ENCODE results near the gene CHRNB4.

DNA sequence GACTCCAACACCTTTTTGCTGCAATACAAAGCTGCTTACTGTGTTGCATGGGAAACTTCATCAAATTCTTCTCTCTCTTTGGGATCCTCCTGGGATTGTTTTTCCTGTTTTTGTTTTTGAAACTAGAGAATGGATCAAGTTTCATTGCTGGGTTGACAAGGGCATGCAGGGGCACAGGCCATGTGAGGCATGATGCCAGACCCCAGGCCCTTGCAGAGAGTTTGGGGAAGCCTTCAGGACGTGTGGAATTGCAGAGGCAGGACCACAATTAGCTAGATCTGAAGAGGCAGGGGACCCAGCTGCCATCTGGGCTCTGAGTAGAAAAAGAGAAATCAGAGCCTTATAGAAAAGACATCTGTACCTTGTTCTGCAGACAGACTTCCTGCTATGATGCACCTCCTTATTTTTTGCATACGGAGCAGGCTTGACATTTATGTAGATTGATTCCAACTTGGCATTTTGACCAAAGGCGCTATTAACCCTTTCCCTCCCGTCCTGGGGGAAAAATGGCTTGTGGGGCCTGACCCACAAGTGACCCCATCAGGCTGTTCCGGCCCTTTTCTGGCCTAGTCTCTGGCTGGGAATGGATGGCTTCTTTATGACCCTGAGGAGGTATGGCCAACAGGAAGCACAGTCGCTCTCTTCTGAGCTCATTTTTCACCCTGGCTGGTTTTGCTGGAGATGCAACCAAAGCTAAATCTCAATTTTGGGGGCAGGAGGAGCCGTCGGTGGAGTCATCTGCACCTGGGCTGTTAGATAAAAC lies 44.3 kb upstream of the CHRNB4 start:
- TF ChIP-seq POLR2A (IDR thresholded peaks at IDR 0.05), result no peak
- TF ChIP-seq, protein P1, sequence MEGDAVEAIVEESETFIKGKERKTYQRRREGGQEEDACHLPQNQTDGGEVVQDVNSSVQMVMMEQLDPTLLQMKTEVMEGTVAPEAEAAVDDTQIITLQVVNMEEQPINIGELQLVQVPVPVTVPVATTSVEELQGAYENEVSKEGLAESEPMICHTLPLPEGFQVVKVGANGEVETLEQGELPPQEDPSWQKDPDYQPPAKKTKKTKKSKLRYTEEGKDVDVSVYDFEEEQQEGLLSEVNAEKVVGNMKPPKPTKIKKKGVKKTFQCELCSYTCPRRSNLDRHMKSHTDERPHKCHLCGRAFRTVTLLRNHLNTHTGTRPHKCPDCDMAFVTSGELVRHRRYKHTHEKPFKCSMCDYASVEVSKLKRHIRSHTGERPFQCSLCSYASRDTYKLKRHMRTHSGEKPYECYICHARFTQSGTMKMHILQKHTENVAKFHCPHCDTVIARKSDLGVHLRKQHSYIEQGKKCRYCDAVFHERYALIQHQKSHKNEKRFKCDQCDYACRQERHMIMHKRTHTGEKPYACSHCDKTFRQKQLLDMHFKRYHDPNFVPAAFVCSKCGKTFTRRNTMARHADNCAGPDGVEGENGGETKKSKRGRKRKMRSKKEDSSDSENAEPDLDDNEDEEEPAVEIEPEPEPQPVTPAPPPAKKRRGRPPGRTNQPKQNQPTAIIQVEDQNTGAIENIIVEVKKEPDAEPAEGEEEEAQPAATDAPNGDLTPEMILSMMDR (IDR thresholded peaks at IDR 0.05), result no peak

All from right lobe of liver (tissue), 4 donors.